IMR-90 (cell line): ENCODE results near the gene DNAJC17. TPM values are rescaled to one million over a fixed set of nuclear protein-coding genes. Genes with fewer than 3 reads are reported as not detected.

Source experiments
- ATAC-seq: fragments of 200-7000 bp; cut with Tn5 transposase; 2 replicates; pipeline ENCODE4 v1.9.1; 2020; ENCODE audit warnings: low read depth, mild to moderate bottlenecking, moderate library complexity
- BruUV-seq: library from RNA; stranded (reverse); fragments of 400-500 nt; replicated peaks from 2 replicates; lab custom pipeline; 2021; lab: Mats Ljungman, UMichigan
- CTCF ChIA-PET: fragments of 300-600 bp; formaldehyde crosslinking; extraction: SDS; loops from one replicate; lab custom pipeline; 2021; ENCODE audit warnings: antibody characterized with exemption; lab: Yijun Ruan, JAX
- POLR2A ChIA-PET: fragments of 300-600 bp; sonication (Branson Sonifier 250); formaldehyde crosslinking; loops from one replicate; lab custom pipeline; 2022; ENCODE audit warnings: antibody characterized with exemption; ENCODE audit not compliant: unreplicated experiment; lab: Charles Lee
- DNase-seq: peaks from one replicate; pipeline ENCODE4 v3.0.0; 2013
- H2AFZ ChIP-seq: replicated peaks from 2 replicates; pipeline ENCODE3; 2013; ENCODE audit warnings: low read length, mild to moderate bottlenecking; ENCODE audit not compliant: poor library complexity
- H2AK5ac ChIP-seq: 2 replicates; pipeline ENCODE4 v1.6.1; 2013; ENCODE audit warnings: low read depth, low read length, inconsistent platforms
- H2AK9ac ChIP-seq: replicated peaks from 2 replicates; pipeline ENCODE3; 2013; ENCODE audit warnings: mild to moderate bottlenecking, low read depth, low read length, moderate library complexity; ENCODE audit not compliant: poor library complexity
- H2BK120ac ChIP-seq: 2 replicates; pipeline ENCODE4 v1.6.1; 2013; ENCODE audit warnings: low read depth, low read length, inconsistent platforms
- H2BK15ac ChIP-seq: 3 replicates; pipeline ENCODE4 v1.6.1; 2013; ENCODE audit warnings: low read depth, low read length, inconsistent platforms
- H2BK20ac ChIP-seq: 2 replicates; pipeline ENCODE4 v1.6.1; 2013; ENCODE audit warnings: low read depth, mild to moderate bottlenecking, inconsistent platforms, low read length, moderate library complexity
- H2BK5ac ChIP-seq: 2 replicates; pipeline ENCODE4 v1.6.1; 2013; ENCODE audit warnings: mild to moderate bottlenecking, low read depth, low read length, inconsistent platforms; ENCODE audit not compliant: poor library complexity, severe bottlenecking
- H3K14ac ChIP-seq: replicated peaks from 2 replicates; pipeline ENCODE4 v1.6.1; 2013; ENCODE audit warnings: low read depth, low read length, inconsistent platforms
- H3K18ac ChIP-seq: 2 replicates; pipeline ENCODE4 v1.6.1; 2013; ENCODE audit warnings: low read depth, low read length, control low read depth
- H3K23ac ChIP-seq: 2 replicates; pipeline ENCODE4 v1.6.1; 2013; ENCODE audit warnings: low read depth, low read length, inconsistent platforms
- H3K27ac ChIP-seq: 2 replicates; pipeline ENCODE4 v1.5.1; 2013; ENCODE audit warnings: mild to moderate bottlenecking, control low read depth, low read length; ENCODE audit not compliant: insufficient read depth
- H3K27me3 ChIP-seq: 2 replicates; pipeline ENCODE4 v1.6.1; 2013; ENCODE audit warnings: low read length; ENCODE audit not compliant: control insufficient read depth, insufficient read depth
- H3K36me3 ChIP-seq: 2 replicates; pipeline ENCODE4 v1.6.1; 2013; ENCODE audit warnings: low read length, mixed read lengths; ENCODE audit not compliant: control insufficient read depth, insufficient read depth
- H3K4ac ChIP-seq: 2 replicates; pipeline ENCODE4 v1.6.1; 2013; ENCODE audit warnings: low read depth, low read length, inconsistent platforms
- H3K4me1 ChIP-seq: 2 replicates; pipeline ENCODE4 v1.6.1; 2013; ENCODE audit warnings: low read length, mixed read lengths; ENCODE audit not compliant: control insufficient read depth, insufficient read depth
- H3K4me2 ChIP-seq: 2 replicates; pipeline ENCODE4 v1.6.1; 2013; ENCODE audit warnings: low read depth, mild to moderate bottlenecking, control low read depth, low read length, moderate library complexity
- H3K4me3 ChIP-seq: 2 replicates; pipeline ENCODE4 v1.5.1; 2013; ENCODE audit warnings: low read depth, mild to moderate bottlenecking, control low read depth, low read length, moderate library complexity; ENCODE audit not compliant: insufficient read depth
- H3K56ac ChIP-seq: 2 replicates; pipeline ENCODE4 v1.6.1; 2013; ENCODE audit warnings: low read length, inconsistent platforms; ENCODE audit not compliant: insufficient read depth; ENCODE audit errors: extremely low read depth
- H3K79me1 ChIP-seq, 2 experiments: 2 replicates each; pipeline ENCODE4 v1.6.1; 2013; ENCODE audit warnings: low read length in 2 of 2, inconsistent platforms in 1 of 2, low read depth in 1 of 2
- H3K9ac ChIP-seq: 2 replicates; pipeline ENCODE4 v1.6.1; 2013; ENCODE audit warnings: low read depth, low read length, control low read depth
- H3K9me1 ChIP-seq: 2 replicates; pipeline ENCODE4 v1.6.1; 2013; ENCODE audit warnings: low read length, inconsistent platforms; ENCODE audit not compliant: insufficient read depth
- H3K9me3 ChIP-seq: 2 replicates; pipeline ENCODE4 v1.6.1; 2013; ENCODE audit warnings: low read length; ENCODE audit not compliant: control insufficient read depth, insufficient read depth
- H4K20me1 ChIP-seq: 2 replicates; pipeline ENCODE4 v1.6.1; 2013; ENCODE audit warnings: low read length, inconsistent platforms; ENCODE audit not compliant: insufficient read depth
- H4K5ac ChIP-seq: 2 replicates; pipeline ENCODE4 v1.6.1; 2013; ENCODE audit warnings: mild to moderate bottlenecking, low read depth, low read length, control low read depth
- H4K8ac ChIP-seq, 2 experiments: 2 replicates each; pipeline ENCODE4 v1.6.1; 2013; ENCODE audit warnings: low read depth in 2 of 2, low read length in 2 of 2, control low read depth in 1 of 2, inconsistent platforms in 1 of 2
- H4K91ac ChIP-seq: 2 replicates; pipeline ENCODE4 v1.6.1; 2013; ENCODE audit warnings: low read depth, low read length, inconsistent platforms; ENCODE audit not compliant: insufficient read depth
- BHLHE40 ChIP-seq: fragments of 150-350 bp; IDR thresholded peaks from 2 replicates; pipeline ENCODE4 v1.6.1; 2016; ENCODE audit warnings: mild to moderate bottlenecking, low read depth, low read length
- FOS ChIP-seq: fragments of 150-350 bp; IDR thresholded peaks from 2 replicates; pipeline ENCODE4 v1.6.1; 2016; ENCODE audit warnings: low read depth, low read length
- MAFK ChIP-seq: IDR thresholded peaks from 2 replicates; pipeline ENCODE4 v1.6.1; 2012; ENCODE audit warnings: low read depth, low read length, improper control_type of control experiment
- MAZ ChIP-seq: IDR thresholded peaks from 2 replicates; pipeline ENCODE4 v1.6.1; 2012; ENCODE audit warnings: low read depth, mild to moderate bottlenecking, low read length, improper control_type of control experiment, moderate library complexity, borderline replicate concordance
- MXI1 ChIP-seq: IDR thresholded peaks from 2 replicates; pipeline ENCODE4 v1.6.1; 2012; ENCODE audit warnings: low read depth, mild to moderate bottlenecking, low read length, moderate library complexity, borderline replicate concordance
- NFE2L2 ChIP-seq: fragments of 150-350 bp; IDR thresholded peaks from 2 replicates; pipeline ENCODE4 v1.6.1; 2016; ENCODE audit warnings: low read depth, mild to moderate bottlenecking, low read length
- RAD21 ChIP-seq: IDR thresholded peaks from 2 replicates; pipeline ENCODE4 v1.6.1; 2012; ENCODE audit warnings: low read length, improper control_type of control experiment
- RCOR1 ChIP-seq: IDR thresholded peaks from 2 replicates; pipeline ENCODE4 v1.6.1; 2012; ENCODE audit warnings: mild to moderate bottlenecking, low read length, improper control_type of control experiment; ENCODE audit not compliant: insufficient replicate concordance
- WGBS, 2 experiments: methylation state at CpG; one replicate each; pipeline versions ENCODE4 v1.1.5 to v1.1.7; 2013; ENCODE audit warnings: missing lambda C conversion rate in 2 of 2; ENCODE audit not compliant: insufficient read length in 1 of 2; ENCODE audit errors: extremely low coverage in 2 of 2; 5-methylcytosine and 5-hydroxymethylcytosine counted together
- dilution Hi-C: fragments of 300-500 bp; cut with HindIII; formaldehyde crosslinking; loops from one replicate; pipeline ENCODE4 v1.14.3; 2018; ENCODE audit warnings: low sequenced_read_pairs; ENCODE audit not compliant: unreplicated experiment
- in situ Hi-C: fragments of 300-500 bp; cut with MboI; formaldehyde crosslinking; loops from 3 replicates; pipeline ENCODE4 v1.14.3; 2019; ENCODE audit warnings: low sequenced_read_pairs, inconsistent platforms, mixed read lengths
- intact Hi-C: fragments of 100-400 bp; cut with micrococcal nuclease; formaldehyde crosslinking; loops from 2 replicates; pipeline ENCODE4 v1.10.0; 2022
- polyA plus RNA-seq, 3 experiments: library from polyadenylated mRNA; depleted of rRNA; stranded (reverse); fragments of >200 nt; gene quantifications; 2 replicates each; pipeline ENCODE4 v1.2.3, GENCODE V29; 2012; ENCODE audit warnings: low replicate concordance in 1 of 3
- total RNA-seq: library from RNA; depleted of rRNA; stranded (reverse); fragments of >200 nt; gene quantifications from 2 replicates; pipeline ENCODE4 v1.2.3, GENCODE V29; 2012
- TF ChIP-seq, protein P1 (sequence below): fragments of 150-350 bp; IDR thresholded peaks from 2 replicates; pipeline ENCODE4 v1.6.1; 2017; ENCODE audit warnings: mild to moderate bottlenecking, antibody characterized with exemption, low read length, low read depth

DNAJC17 gene
- total and polyA plus RNA-seq, 2 of the 4 experiments (the other 2 are of a cell fraction), result 58.6 to 107 TPM

DNA sequence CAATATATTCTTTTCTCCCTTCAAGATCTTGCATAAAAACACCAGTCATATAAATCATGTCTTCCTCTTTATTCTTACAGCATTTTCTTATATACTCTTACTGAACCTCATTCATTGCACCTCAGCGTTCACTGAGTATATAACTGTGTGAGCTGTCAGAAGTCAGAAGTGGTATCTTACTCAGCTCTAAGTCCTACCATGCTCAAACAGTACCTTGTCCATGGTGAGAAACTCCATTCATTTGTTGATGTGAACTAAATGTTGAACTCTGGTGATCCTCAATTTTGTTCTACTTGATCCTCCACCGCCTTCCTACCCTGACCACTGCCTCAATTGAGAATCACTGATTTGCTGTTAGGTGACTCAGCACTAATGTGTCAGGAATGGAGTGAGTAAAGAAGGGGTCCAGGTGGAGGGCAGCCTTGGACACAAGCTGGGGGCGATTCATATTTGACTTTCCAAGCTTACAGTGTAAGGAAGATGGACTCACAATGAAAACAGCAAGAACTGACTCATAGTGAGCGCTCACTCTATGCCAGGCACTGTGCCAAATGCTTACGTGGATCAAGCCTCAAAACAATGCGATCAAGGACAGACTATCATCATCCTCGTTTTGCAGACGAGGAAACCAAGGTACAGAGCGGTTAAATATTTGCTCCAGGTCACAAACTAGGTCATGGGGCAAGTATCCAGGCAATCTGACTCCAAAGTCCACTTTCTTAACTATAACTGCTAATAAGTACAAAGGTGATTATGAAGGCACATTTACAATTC, 13.9 kb downstream of the DNAJC17 start:
- ATAC-seq, result peak; percentile 91
- H3K4me1 ChIP-seq, result peaks cover 5% of the 10 kb centered on the region
- H2BK120ac ChIP-seq, result 0 out of 2 replicates have a peak overlapping the region, but pooled peaks have one; percentile 0
- no peak overlapping the region; the same call in 1 of the 2 replicates for H3K23ac ChIP-seq
- ChIA-PET POLR2A (no interaction called here), CTCF (interaction anchor here (1.0 kb wide), 2 partner anchors 8 to 11 kb away, joined by 5 to 6 read pairs; no protein-coding TSS in a partner anchor)
- H3K4me3 ChIP-seq, result no peak overlapping the region
- H2BK5ac ChIP-seq, result peak overlapping the region; percentile 85
- peak overlapping the region; percentile 26; the same call in 1 of the 2 replicates for H3K27ac ChIP-seq
- peaks cover 2% of the 10 kb centered on the region; the same call in 1 of the 2 replicates for H3K36me3 ChIP-seq
- H3K4me2 ChIP-seq, result peak overlapping the region; percentile 62; the same call in 1 of the 2 replicates
- peak overlapping the region; percentile 76 for H2AK9ac ChIP-seq
- intact Hi-C loops, result no loop called here
- H3K79me1 ChIP-seq, result peaks cover 28 to 59% of the 10 kb centered on the region in 2 experiments
- no peak overlapping the region for H3K56ac ChIP-seq
- peak overlapping the region; percentile 42 for H3K4ac ChIP-seq
- peak overlapping the region; percentile 28; the same call in 1 of the 2 replicates for H2BK20ac ChIP-seq
- H4K91ac ChIP-seq, result no peak overlapping the region
- H3K18ac ChIP-seq, result peak overlapping the region; percentile 52; the same call in 1 of the 2 replicates
- dilution Hi-C loops, result no loop called here
- H3K14ac ChIP-seq, result peak overlapping the region; percentile 16; the same call in 1 of the 2 replicates
- in situ Hi-C loops, result no loop called here
- peak overlapping the region; percentile 70 for H2AFZ ChIP-seq
- H3K9ac ChIP-seq, result no peak overlapping the region
- no peaks in the 10 kb centered on the region for H3K9me3 ChIP-seq
- H4K8ac ChIP-seq, result peak overlapping the region in 1 of 2 experiments; percentile 38; a peak in 1 of 4 replicates
- peak; percentile 98 for DNase-seq
- peak overlapping the region; percentile 12; the same call in 1 of the 3 replicates for H2BK15ac ChIP-seq
- H4K5ac ChIP-seq, result peak overlapping the region; percentile 4; the same call in 1 of the 2 replicates
- peaks cover 15% of the 10 kb centered on the region; the same call in 1 of the 2 replicates for H4K20me1 ChIP-seq
- peak overlapping the region; percentile 41; the same call in 1 of the 2 replicates for H2AK5ac ChIP-seq
- BruUV-seq, result no TSS peak
- H3K9me1 ChIP-seq, result peaks cover 11% of the 10 kb centered on the region; the same call in 1 of the 2 replicates
- WGBS, 2 experiments, result no CpG with 5 or more reads among the region's 9 CpGs
- no peaks in the 10 kb centered on the region for H3K27me3 ChIP-seq
- TF ChIP-seq NFE2L2 (peak; percentile 97), FOS (peak; percentile 90), MAFK (peak; percentile 80), MXI1 (no peak), BHLHE40 (peak; percentile 15; the same call in 1 of the 2 replicates), MAZ (0 out of 2 replicates have a peak, but pooled peaks have one; percentile 8), RCOR1 (peak; percentile 74), RAD21 (no peak)
- TF ChIP-seq, protein P1, sequence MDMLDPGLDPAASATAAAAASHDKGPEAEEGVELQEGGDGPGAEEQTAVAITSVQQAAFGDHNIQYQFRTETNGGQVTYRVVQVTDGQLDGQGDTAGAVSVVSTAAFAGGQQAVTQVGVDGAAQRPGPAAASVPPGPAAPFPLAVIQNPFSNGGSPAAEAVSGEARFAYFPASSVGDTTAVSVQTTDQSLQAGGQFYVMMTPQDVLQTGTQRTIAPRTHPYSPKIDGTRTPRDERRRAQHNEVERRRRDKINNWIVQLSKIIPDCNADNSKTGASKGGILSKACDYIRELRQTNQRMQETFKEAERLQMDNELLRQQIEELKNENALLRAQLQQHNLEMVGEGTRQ, result no peak
